ENCODE measurements around the gene CD68. TPM values are rescaled to one million over a fixed set of nuclear protein-coding genes. Genes with fewer than 3 reads are reported as not detected.
"Not testable (repeated sequence)": the region's sequence is repeated elsewhere in the genome, so short reads cannot be mapped to it uniquely, and the experiment has no call there.

The CD68 gene
- total RNA-seq, 1 donor from 2014 or later: 0.62 TPM

DNA sequence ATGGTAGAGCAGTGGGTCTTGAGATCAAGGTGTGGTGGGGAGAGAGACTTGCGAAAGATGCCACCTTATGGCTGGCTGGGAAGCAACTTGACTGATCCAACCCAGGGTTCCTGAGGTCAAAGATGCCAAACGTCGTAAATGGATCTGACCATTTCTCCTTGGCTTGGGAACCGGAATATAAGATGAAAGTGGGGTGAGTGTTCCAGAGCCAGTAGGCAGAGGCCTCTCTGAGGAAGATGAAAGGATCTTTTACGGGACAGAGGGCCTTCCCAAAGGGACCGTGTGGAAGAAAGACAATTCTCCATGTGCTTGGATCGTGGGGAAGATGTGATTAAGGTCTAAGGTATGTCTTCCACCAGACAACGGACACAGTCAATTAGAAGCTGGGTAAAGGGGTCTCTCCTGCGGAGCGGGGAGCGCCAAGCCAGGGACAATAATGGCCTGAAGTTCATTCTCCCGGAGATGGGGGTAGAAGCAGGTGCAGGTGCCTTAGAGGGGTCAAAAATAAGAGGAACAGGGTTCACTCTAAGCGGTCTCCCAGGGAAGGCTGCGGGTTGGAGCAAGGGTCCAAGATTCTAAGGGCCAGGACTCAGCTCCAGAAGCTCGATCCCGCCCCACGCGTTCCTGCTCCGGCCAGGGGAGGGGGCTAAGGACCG is 34.5 kb downstream of the CD68 start:
- DNase-seq: no peak

DNA sequence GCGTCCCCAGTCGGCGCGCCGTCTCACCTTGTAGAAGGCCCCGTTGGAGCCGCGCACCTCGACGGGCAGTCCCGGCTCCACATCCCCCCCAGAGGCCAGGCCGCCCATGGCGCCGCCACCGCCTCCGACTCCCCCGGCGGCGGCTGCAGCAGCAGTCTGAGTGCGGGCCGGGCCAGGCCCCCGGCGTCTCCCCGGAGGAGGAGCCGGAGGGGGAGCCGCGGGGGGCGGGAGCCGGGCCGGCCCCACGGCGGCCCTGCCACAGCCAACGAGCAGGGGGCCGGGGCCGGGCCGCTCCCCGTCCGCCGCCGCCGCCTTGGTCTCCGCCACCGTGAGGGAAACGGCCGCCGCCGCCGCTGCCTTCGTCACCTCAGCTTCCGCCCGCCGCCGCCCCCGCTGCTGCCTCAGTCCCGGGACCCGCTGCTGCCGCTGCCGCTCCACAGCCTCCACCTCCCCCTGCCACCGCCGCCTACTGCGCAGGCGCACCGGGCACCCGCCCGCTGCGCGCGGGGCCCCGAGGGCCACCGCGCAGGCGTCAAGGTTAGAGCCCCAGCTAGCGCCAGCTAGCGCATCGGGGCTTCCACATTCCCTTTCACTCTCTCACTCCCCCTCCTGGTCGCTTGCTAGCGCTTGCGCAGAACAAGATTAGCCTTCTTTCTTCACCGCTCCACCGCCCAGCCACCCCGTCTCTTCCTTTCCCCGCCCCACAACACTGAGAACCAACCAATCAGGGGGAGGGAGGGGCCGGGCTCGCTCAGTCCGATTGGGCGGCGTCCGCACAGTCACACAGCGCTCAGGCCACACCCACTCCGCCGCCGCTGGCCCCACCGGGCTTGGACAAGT is 35.2 kb downstream of the CD68 start, which contains the start of gene FXR2:
FXR2 (minus strand) TSS at position 473 of the 840 bp plus-strand sequence; CDS start at position 108, 365 bp downstream.
- peak; percentile 99 for DNase-seq

- no peak for DNase-seq
These were observed 35.9 kb downstream of the CD68 start for GRCh38 chr17:7615265-7615747.

DNA sequence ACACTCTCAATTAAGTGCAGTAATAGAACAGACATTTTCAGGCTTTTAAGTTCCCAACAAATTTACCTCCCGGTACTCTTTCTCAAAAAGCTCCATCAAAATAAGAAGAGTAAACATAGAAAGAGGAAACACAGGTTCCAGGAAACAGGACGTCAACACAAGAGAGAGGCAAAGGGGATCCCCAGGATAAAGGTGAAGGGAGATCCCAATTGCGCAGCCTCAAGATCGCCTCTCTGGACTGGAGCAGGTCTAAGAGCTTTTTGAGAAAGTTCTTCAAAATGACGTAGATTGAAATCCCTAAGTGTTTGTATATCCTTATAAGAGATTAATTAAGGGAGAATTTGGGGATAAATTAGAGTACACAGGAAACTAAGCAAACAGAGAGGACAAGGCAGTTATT is 39.2 kb downstream of the CD68 start:
- DNase-seq: no peak

DNA sequence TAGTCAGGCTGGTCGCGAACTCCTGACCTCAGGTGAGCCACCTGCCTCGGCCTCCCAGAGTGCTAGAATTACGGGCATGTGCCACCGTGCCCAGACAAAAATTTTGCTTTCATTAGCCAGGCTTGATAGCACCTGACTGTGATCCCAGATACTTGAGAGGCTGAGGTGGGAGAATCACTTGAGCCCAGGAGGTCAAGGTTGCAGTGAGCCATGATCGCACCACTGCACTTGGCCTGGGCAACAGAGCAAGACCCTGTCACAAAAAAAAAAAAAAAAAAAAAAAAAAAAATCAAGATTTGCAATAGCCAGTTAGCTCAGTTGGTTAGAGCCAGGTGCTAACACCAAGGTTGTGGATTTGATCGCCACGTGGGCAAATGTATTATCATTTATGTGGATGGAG is 41.4 kb downstream of the CD68 start:
- no peak for DNase-seq

- no peak for DNase-seq
These were observed 44.2 kb downstream of the CD68 start for GRCh38 chr17:7623661-7624060.

DNA sequence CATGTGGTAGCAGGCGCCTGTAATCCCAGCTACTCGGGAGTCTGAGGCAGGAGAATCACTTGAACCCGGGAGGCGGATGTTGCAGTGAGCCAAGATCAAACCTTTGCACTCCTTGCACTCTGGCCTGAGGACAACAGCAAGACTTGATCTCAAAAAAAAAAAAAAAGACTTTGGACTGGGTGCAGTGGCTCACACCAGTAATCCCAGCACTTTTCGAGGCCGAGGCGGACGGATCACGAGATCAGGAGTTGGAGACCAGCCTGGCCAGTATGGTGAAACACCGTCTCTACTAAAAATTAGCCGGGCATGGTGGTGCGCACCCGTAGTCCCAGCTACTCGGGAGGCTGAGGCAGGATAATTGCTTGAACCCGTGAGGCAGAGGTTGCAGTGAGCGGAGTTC is 46.3 kb downstream of the CD68 start:
- not testable (repeated sequence) for DNase-seq

DNA sequence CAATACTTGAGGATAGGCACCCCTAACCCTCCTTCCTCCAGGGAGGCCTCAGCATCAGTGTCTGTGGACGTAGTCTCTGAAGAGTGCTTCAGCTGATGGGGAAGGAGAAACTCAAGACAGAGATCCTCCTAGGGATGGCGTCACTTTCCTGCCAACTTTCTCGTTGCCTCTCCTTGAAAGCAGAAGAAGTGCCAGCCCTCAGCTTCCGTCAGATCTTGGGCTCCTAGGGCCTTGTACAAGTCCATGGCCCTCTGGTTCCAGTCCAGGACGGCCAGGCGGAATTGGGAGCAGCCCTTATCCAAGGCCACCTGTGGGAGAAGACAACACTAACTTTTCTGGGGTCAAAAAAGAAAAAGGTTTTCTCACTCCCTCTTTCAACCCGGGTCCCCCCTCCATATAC is 46.9 kb downstream of the CD68 start:
- DNase-seq: no peak

DNA sequence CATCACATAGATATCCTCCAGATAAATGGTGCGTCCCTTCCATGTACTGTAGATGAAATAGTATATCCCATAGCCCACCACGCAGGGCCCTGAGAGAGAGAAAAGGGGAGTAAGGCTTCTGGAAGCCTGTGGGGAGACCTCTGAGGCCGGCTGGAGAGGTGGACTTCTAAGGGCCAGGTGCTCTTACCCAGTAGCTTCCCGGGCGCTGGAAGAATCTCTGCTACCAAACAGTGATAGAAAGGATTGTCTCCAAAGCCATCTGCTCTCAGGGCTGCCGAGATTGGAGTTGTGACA is 47.5 kb downstream of the CD68 start:
- no peak for DNase-seq

- peak; percentile 96 for DNase-seq
These were observed 48.0 kb downstream of the CD68 start, which contains the start of gene SAT2 for GRCh38 chr17:7627250-7628121. Gene SAT2, minus strand, starts transcription at chr17:7627821. Its CDS starts 186 bp downstream, at chr17:7627635.

- DNase-seq: no peak
These were observed 50.6 kb downstream of the CD68 start, which contains the start of gene SHBG for GRCh38 chr17:7629939-7630571. Gene SHBG, plus strand, starts transcription at chr17:7630135. Its CDS starts 38 bp downstream, at chr17:7630173.

Small RNA genes lying within 50 kb of the gene (small RNA-seq; reads per million reads assigned to genes)
- gene CD68 (not detected), gene RF00019 (not detected), gene SNORA48 (not detected), gene SNORD10 (not detected)

Other genes with a start within 250 kb of the CD68 start
- not detected for gene ACAP1, start 243.1 kb upstream of the CD68 start, total RNA-seq
- gene KCTD11, start 227.5 kb upstream of the CD68 start, total RNA-seq: 3.9 TPM
- not detected for gene TMEM95, start 224.5 kb upstream of the CD68 start, total RNA-seq
- gene TNK1, start 198.5 kb upstream of the CD68 start, total RNA-seq: 0.94 TPM
- 10.0 TPM for gene PLSCR3, start 185.1 kb upstream of the CD68 start, total RNA-seq
- gene TMEM256, start 175.5 kb upstream of the CD68 start, total RNA-seq: 55.2 TPM
- gene NLGN2, start 171.8 kb upstream of the CD68 start, total RNA-seq: 9.2 TPM
- gene SPEM1, start 159.3 kb upstream of the CD68 start, total RNA-seq: not detected
- not detected for gene SPEM2, start 154.0 kb upstream of the CD68 start, total RNA-seq
- gene SPEM3, start 150.8 kb upstream of the CD68 start, total RNA-seq: not detected
- gene TMEM102, start 144.2 kb upstream of the CD68 start, total RNA-seq: 3.7 TPM
- 18.2 TPM for gene FGF11, start 140.1 kb upstream of the CD68 start, total RNA-seq
- gene CHRNB1, start 134.6 kb upstream of the CD68 start, total RNA-seq: 17.2 TPM
- 17.6 TPM for gene ZBTB4, start 100.0 kb upstream of the CD68 start, total RNA-seq
- not detected for gene SLC35G6, start 98.2 kb upstream of the CD68 start, total RNA-seq
- gene POLR2A, start 95.3 kb upstream of the CD68 start, total RNA-seq: 54.6 TPM
- gene TNFSF12, start 30.6 kb upstream of the CD68 start, total RNA-seq: 3.3 TPM
- gene TNFSF13, start 20.9 kb upstream of the CD68 start, total RNA-seq: 0.31 TPM
- 84.8 TPM for gene SENP3, start 17.7 kb upstream of the CD68 start, total RNA-seq
- gene MPDU1, start 4.2 kb downstream of the CD68 start, total RNA-seq: 34.8 TPM
- gene SOX15, start 10.5 kb downstream of the CD68 start, total RNA-seq: 0.47 TPM
- gene FXR2, start 35.3 kb downstream of the CD68 start, total RNA-seq: 51.9 TPM
- gene SAT2, start 48.2 kb downstream of the CD68 start, total RNA-seq: 32.8 TPM
- gene SHBG, start 50.5 kb downstream of the CD68 start, total RNA-seq: not detected
- 5.0 TPM for gene ATP1B2, start 71.3 kb downstream of the CD68 start, total RNA-seq
- gene TP53, start 107.9 kb downstream of the CD68 start, total RNA-seq: 9.4 TPM
- gene WRAP53, start 108.8 kb downstream of the CD68 start, total RNA-seq: 9.5 TPM
- 13.7 TPM for gene EFNB3, start 125.6 kb downstream of the CD68 start, total RNA-seq
- 0.62 TPM for gene DNAH2, start 138.1 kb downstream of the CD68 start, total RNA-seq

All from occipital lobe (tissue), 3 donors.